Spinal cord (tissue), 10 donors: ENCODE data around the gene LPCAT1. TPM values are rescaled to one million over a fixed set of nuclear protein-coding genes. Genes with fewer than 3 reads are reported as not detected.

Source experiments
- DNase-seq, 6 donors: peaks; one replicate each; pipeline versions ENCODE4 v3.0.0 to v3.0.0-alpha.2; 2013 to 2015; ENCODE audit warnings: low spot score in 6 of 6, low read depth in 4 of 6
- H3K27ac ChIP-seq: one replicate; pipeline ENCODE4 v1.5.1; 2013; ENCODE audit warnings: low read depth, low read length, control low read depth
- H3K27me3 ChIP-seq: one replicate; pipeline ENCODE4 v1.6.1; 2013; ENCODE audit warnings: low read length; ENCODE audit not compliant: control insufficient read depth, insufficient read depth
- H3K36me3 ChIP-seq: one replicate; pipeline ENCODE4 v1.6.1; 2013; ENCODE audit warnings: low read length; ENCODE audit not compliant: control insufficient read depth, insufficient read depth
- H3K4me1 ChIP-seq: one replicate; pipeline ENCODE4 v1.6.1; 2013; ENCODE audit warnings: low read length; ENCODE audit not compliant: control insufficient read depth, insufficient read depth
- H3K4me3 ChIP-seq: one replicate; pipeline ENCODE4 v1.5.1; 2013; ENCODE audit warnings: low read depth, low read length, control low read depth
- H3K9me3 ChIP-seq: one replicate; pipeline ENCODE4 v1.6.1; 2013; ENCODE audit warnings: low read length; ENCODE audit not compliant: control insufficient read depth, insufficient read depth
- WGBS: methylation state at CpG from one replicate; pipeline ENCODE4 v1.1.5; 2013; ENCODE audit warnings: missing lambda C conversion rate; ENCODE audit not compliant: insufficient coverage; 5-methylcytosine and 5-hydroxymethylcytosine counted together
- polyA plus RNA-seq, 2 donors: library from polyadenylated mRNA; unstranded; fragments of 120-200 nt; gene quantifications; one replicate each; pipeline ENCODE4 v1.2.1, GENCODE V29; 2013; ENCODE audit not compliant: insufficient read length in 2 of 2
- total RNA-seq, 2 donors: library from RNA; depleted of rRNA in 1 of 2; stranded (reverse); fragments of 120-200 nt in 1 of 2; fragments of >200 nt in 1 of 2; gene quantifications; one replicate each; pipeline versions ENCODE4 v1.2.3 to v1.2.4, GENCODE V29; 2013 to 2014
- donor health status: healthy.

Gene LPCAT1
- total and polyA plus RNA-seq, 4 donors, result 54.3 to 144 (median 112) TPM

DNA sequence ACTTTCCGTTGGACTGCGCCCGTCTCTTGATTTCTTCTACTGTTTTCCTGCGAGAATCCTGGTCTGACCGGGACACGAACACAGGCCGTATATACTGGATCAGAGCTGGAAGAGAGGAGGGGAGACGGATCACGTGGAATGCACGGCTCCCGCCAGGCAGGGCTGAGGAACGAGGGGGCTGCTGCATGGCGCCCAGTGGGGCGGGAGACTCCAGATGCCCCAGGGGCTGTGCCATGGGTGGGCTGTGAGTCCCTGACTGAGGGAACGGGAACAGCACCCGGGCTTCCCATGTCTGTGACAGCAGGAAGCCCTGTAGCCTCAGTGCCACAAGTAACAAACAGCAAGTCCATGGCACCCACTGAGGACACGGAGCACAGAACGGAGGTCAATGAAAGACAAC is 34.0 kb downstream of the LPCAT1 start:
- no peaks in the 10 kb centered on the region for H3K27me3 ChIP-seq
- WGBS, result 94% methylated on average over 18 of the region's 18 CpGs
- peaks cover 97% of the 10 kb centered on the region for H3K36me3 ChIP-seq
- H3K4me3 ChIP-seq, result no peak overlapping the region
- no peaks in the 10 kb centered on the region for H3K9me3 ChIP-seq
- DNase-seq, result no peak
- no peak overlapping the region for H3K27ac ChIP-seq
- H3K4me1 ChIP-seq, result peaks cover 7% of the 10 kb centered on the region

DNA sequence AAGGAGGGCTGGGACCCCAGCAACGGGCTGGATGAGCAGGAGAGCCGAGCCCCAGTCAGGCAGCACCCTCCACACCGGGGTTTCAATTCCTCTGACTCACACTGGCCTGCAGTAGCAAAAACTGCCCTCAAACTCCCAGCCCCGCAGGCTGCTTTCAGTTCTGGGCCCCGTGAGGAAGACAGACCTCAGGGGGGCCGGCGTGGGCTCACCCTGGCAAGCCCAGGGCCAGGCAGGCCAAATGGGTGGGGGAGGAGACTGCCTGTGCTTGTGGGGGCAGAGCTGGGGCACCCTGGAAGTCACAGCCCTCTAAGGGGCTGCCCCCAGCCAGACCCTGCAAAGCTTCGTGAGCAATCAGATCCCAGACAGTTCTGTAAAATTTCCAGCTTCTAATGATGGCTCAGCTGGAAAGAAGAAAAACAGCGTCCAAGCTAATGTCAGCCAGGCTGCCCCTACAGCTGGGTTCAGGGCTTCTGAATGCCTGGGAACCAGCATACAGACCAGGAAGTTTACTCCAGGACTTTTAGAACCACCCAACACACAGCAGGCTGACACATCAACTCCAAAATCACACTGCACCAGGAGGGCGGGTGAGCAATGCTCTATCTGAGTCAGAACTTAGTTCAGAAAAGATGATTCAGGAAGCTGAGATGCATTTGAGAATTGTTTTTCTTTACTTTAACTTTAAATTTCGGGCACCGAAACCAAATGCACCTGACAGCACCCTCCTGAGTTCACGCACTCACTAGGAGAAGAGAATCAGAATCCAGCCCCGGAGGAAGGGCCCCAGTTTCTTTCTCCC is 34.7 kb downstream of the LPCAT1 start:
- Histone ChIP-seq H3K27ac (no peak overlapping the region), H3K4me1 (peaks cover 7% of the 10 kb centered on the region), H3K4me3 (no peak overlapping the region), H3K27me3 (no peaks in the 10 kb centered on the region), H3K36me3 (peaks cover 97% of the 10 kb centered on the region), H3K9me3 (no peaks in the 10 kb centered on the region)
- DNase-seq, result no peak
- 92% methylated on average over 7 of the region's 14 CpGs for WGBS

DNA sequence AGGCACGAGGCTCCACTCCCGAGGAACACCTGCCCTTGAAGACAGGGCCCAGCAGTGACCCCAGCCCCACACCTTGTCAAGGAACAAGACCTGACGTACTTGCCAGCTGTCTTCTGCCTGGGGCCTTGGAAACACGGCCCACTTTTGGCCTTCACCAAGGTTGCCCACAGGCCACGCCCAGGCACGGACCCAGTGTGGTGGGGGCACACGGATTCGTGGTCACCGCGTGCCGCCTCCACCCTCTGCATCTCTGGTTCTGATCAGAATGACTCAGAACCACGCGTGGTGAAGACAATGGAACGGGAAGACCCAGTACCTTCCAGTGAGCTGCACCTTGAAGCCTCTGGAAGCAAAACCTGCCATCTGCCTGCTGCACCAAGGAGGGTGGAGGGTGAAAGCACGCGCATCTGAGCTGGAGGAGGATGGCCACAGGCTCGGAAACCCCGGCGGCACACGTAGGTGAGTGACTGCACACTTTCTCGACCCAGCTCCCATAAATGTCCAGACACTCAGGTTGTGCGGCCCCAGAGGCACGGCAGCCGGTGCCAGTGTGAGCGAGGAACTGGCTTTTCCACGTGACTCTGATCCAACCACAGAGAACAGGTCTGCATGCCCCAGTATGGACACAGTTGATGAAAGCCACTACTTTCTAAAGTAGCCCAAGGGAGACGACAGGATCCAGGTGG is 36.5 kb downstream of the LPCAT1 start:
- Histone ChIP-seq H3K27me3 (no peaks in the 10 kb centered on the region), H3K9me3 (no peaks in the 10 kb centered on the region), H3K27ac (no peak overlapping the region), H3K4me3 (no peak overlapping the region), H3K36me3 (peaks cover 93% of the 10 kb centered on the region), H3K4me1 (peaks cover 7% of the 10 kb centered on the region)
- WGBS, result 94% methylated on average over 27 of the region's 27 CpGs
- no peak for DNase-seq

DNA sequence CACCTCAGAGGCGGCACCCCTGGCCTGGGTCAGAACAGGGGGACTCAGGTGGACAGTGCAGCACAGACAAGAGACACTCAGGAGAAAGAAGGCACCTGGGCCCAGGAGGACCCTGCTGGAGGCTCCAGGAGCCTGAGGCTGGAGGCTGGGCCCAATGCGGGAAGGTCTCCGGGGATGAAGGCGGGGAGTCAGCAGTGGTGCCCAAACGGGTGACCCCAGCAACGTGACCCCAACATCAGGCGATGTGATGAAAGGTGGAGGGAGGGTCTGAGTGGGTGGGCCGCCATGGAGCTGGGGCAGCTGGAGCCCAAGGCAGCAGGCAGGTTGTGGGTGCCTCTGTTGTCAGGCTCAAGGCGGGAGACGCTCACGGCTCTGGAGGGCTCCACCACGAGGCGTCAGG is 37.5 kb downstream of the LPCAT1 start:
- H3K27ac ChIP-seq, result no peak overlapping the region
- WGBS, result 96% methylated on average over 10 of the region's 13 CpGs
- H3K27me3 ChIP-seq, result no peaks in the 10 kb centered on the region
- H3K4me1 ChIP-seq, result peaks cover 7% of the 10 kb centered on the region
- DNase-seq, result no peak
- H3K36me3 ChIP-seq, result peaks cover 93% of the 10 kb centered on the region
- no peaks in the 10 kb centered on the region for H3K9me3 ChIP-seq
- no peak overlapping the region for H3K4me3 ChIP-seq

DNA sequence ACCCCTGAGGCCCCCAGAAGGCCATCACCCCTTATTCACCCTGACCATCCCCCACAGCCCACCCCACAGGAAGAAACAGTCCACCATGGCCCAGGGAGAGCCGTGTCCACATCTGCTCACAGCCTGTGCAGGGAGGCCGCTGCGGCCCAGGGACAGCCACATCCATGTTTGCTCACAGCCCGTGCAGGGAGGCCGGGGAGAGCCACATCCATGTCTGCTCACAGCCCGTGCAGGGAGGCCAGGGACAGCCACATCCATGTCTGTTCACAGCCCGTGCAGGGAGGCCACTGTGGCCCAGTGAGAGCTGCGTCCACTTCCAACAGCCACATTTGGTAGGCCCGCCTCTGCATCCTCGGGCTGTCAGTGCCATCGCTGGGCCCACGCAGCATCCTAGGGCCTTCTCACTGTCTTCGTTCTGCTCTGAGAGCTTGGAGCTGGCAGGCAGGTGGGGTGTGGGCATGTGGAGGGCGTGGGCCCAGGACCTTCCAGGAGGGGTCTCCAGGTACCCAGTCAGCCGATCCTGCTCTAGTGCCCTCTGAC is 38.1 kb downstream of the LPCAT1 start:
- H3K4me3 ChIP-seq, result no peak overlapping the region
- DNase-seq, result no peak
- H3K9me3 ChIP-seq, result no peaks in the 10 kb centered on the region
- no peaks in the 10 kb centered on the region for H3K27me3 ChIP-seq
- H3K27ac ChIP-seq, result no peak overlapping the region
- H3K4me1 ChIP-seq, result peaks cover 7% of the 10 kb centered on the region
- 88% methylated on average over 15 of the region's 15 CpGs for WGBS
- H3K36me3 ChIP-seq, result peaks cover 93% of the 10 kb centered on the region

DNA sequence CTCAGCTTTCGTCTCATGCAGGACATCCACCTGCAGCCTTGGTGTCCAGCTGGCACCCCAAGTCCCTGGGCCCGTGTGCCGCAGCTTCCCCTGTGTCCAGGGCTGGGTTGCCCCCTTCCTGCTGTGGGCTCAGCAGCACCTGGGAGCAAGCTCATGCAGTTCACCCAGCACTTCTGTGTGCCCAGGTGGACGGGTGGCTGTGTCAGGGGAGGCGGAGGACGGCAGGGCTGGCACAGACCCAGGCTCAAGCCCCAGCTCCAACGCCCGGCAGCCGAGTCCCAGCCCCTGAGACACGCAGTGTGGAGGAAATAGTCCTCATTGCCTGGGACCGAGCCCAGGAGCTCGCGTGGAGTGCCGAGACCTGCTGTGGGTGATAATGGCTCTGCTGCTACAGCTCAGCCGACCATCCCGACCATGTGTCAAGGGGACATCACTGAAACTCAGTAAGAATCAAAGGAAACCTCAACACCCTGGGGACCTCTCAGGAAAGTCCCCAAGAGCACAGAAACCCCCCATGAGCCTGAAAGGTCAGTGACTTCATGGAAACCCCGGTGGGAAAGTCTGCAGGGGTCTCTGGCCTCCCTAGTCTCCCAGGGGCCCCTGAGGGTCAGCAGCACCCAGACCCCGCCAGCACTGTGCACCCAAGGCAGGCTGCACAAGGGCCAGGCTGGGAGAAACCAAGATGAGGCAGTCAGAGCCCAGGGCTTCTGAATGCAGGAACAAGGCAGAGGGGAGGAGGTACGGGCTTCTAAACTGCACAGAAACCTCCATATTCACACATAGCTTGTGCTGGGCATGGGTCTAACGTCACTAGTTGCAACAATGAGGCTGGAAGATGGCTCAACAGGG is 38.8 kb downstream of the LPCAT1 start:
- H3K27ac ChIP-seq, result no peak overlapping the region
- H3K9me3 ChIP-seq, result no peaks in the 10 kb centered on the region
- no peak overlapping the region for H3K4me3 ChIP-seq
- H3K36me3 ChIP-seq, result peaks cover 92% of the 10 kb centered on the region
- 82% methylated on average over 17 of the region's 20 CpGs for WGBS
- H3K4me1 ChIP-seq, result peaks cover 8% of the 10 kb centered on the region
- DNase-seq, result no peak
- no peaks in the 10 kb centered on the region for H3K27me3 ChIP-seq

DNA sequence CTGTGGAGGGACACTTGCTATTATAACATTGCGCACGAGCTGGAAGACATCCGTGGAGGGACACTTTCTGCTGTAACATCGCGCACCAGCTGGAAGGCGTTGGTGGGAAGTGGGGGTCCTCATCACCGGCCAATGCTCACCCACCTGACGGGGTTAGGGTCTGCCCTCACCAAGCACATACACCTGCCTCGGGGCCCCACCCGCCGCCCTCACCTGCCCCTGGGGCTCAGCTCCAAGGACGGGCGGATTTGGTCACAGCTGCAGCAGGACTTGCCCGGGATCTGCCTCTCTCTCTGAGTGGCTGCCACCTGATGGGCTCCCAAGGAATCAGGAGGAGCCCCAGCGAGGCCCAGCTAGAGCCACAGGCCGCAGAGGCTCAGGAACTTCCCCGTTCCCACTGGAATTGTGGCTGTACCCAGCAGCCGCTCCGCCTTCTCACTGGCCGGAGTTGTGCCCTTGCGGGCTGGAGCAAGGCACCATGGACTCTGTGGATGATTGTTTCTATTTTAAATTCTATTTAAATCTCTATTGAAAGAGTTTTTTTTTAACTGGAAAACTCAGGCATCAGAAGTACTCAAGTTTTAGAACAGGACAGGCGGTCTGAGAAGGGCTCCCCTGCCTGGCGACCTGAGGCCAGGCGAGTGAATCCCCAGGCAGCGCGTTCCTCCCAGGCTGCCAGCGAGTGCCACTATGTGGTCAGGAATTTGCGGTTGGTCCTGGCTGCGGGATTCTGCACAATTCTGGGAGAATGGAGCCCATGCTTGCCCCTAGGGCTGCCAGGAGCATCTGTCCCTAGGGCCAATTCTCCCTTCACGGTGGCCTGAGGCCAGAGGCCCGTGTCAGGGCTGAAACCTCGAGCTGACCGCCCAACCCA is 39.7 kb downstream of the LPCAT1 start:
- no peak overlapping the region for H3K4me3 ChIP-seq
- no peak for DNase-seq
- no peaks in the 10 kb centered on the region for H3K9me3 ChIP-seq
- peaks cover 11% of the 10 kb centered on the region for H3K4me1 ChIP-seq
- no peak overlapping the region for H3K27ac ChIP-seq
- H3K27me3 ChIP-seq, result no peaks in the 10 kb centered on the region
- H3K36me3 ChIP-seq, result peaks cover 92% of the 10 kb centered on the region
- WGBS, result 91% methylated on average over 25 of the region's 33 CpGs

DNA sequence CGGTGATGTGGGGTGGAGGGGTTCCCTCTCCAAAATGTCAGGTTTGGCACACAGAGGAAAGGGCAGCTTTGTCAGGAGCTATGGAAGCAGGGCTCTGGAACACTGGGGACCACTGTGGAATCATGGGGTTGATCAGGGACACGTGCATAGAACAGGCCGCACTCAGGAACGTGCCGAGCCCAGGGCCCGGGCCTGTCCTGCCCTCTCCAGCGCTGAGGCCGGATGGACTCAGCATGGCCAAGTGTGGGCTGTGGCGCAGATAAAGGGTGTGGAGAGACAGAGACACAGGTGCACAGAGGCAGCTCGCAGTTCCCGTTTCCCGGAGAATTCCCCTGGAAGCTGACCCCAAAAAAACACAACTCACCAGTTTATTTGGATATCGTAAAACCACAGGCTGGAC is 40.7 kb downstream of the LPCAT1 start:
- H3K27me3 ChIP-seq, result no peaks in the 10 kb centered on the region
- no peaks in the 10 kb centered on the region for H3K9me3 ChIP-seq
- DNase-seq, result no peak
- no peak overlapping the region for H3K27ac ChIP-seq
- WGBS, result 93% methylated on average over 10 of the region's 13 CpGs
- H3K4me3 ChIP-seq, result no peak overlapping the region
- H3K4me1 ChIP-seq, result peaks cover 5% of the 10 kb centered on the region
- peaks cover 93% of the 10 kb centered on the region for H3K36me3 ChIP-seq

DNA sequence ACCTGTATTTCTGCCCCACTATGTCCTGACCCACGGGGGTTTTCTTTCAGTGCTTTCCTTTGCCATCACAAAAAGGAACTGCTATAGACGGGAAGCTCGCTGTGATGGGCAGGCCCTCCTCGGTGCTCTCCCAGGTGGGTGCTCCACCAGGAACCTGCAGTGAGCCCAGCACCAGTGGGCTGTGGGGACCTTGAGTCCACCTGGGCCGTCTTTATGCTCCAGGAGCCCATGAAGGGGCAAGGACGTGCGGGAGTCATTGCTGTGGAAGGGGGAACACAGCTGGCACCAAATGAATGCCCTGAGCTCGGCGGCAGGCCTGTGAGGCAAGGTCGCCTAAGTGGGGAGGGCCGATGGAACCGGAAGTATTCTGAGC is 41.8 kb downstream of the LPCAT1 start:
- H3K36me3 ChIP-seq, result peaks cover 86% of the 10 kb centered on the region
- no peak overlapping the region for H3K27ac ChIP-seq
- H3K27me3 ChIP-seq, result no peaks in the 10 kb centered on the region
- H3K9me3 ChIP-seq, result no peaks in the 10 kb centered on the region
- no peak for DNase-seq
- peaks cover 5% of the 10 kb centered on the region for H3K4me1 ChIP-seq
- 91% methylated on average over 12 of the region's 12 CpGs for WGBS
- H3K4me3 ChIP-seq, result no peak overlapping the region
